GM21576 (cell line): ENCODE data around the gene SMPD2.

Experiments
- ATAC-seq: cut with Tn5 transposase; IDR thresholded peaks from one replicate; pipeline ENCODE4 v1.9.1; 2021; ENCODE audit warnings: mild to moderate bottlenecking, moderate library complexity; ENCODE audit not compliant: unreplicated experiment

SMPD2 gene

GRCh38 chr6:109446072-109446471, 5.5 kb downstream of the SMPD2 start:
- ATAC-seq = no peak

- no peak for ATAC-seq
Observed at GRCh38 chr6:109446541-109446940, 6.0 kb downstream of the SMPD2 start.

- no peak for ATAC-seq
Observed at GRCh38 chr6:109447087-109447486, 6.6 kb downstream of the SMPD2 start.

GRCh38 chr6:109447878-109448555, 7.5 kb downstream of the SMPD2 start:
- ATAC-seq = no peak

- ATAC-seq = no peak
Observed at GRCh38 chr6:109448615-109449014, 8.1 kb downstream of the SMPD2 start.

- no peak for ATAC-seq
Observed at GRCh38 chr6:109449064-109449794, 8.7 kb downstream of the SMPD2 start.

GRCh38 chr6:109449795-109450673, 9.5 kb downstream of the SMPD2 start:
- no peak for ATAC-seq

- ATAC-seq = no peak
Observed at GRCh38 chr6:109450801-109451200, 10.3 kb downstream of the SMPD2 start.

GRCh38 chr6:109451376-109451775, 10.9 kb downstream of the SMPD2 start:
- no peak for ATAC-seq

GRCh38 chr6:109452181-109452580, 11.7 kb downstream of the SMPD2 start:
- ATAC-seq = no peak

- ATAC-seq = no peak
Observed at GRCh38 chr6:109453156-109453555, 12.6 kb downstream of the SMPD2 start.

- ATAC-seq = no peak
Observed at GRCh38 chr6:109453594-109454495, 13.3 kb downstream of the SMPD2 start.

- ATAC-seq = peak; percentile 36
Observed at GRCh38 chr6:109454496-109455436, 14.2 kb downstream of the SMPD2 start.

GRCh38 chr6:109455437-109456110, 15.1 kb downstream of the SMPD2 start, which contains the start of gene MICAL1:
Gene MICAL1 (minus strand): TSS chr6:109455772. CDS start chr6:109454196, 1,576 bp downstream.
- ATAC-seq = peak; percentile 53

GRCh38 chr6:109456111-109456583, 15.6 kb downstream of the SMPD2 start:
- ATAC-seq = no peak

GRCh38 chr6:109456710-109457561, 16.4 kb downstream of the SMPD2 start:
- ATAC-seq = no peak

GRCh38 chr6:109457562-109457996, 17.1 kb downstream of the SMPD2 start:
- no peak for ATAC-seq
